Measurements from ENCODE around the gene SLC22A3.

- TF ChIP-seq POLR2A (IDR thresholded peaks at IDR 0.05; ENCODE audit: low read length) = no peak
- TF ChIP-seq GATA1 (IDR thresholded peaks at IDR 0.05; ENCODE audit: low read depth, low read length) = no peak
Measured at GRCh38 chr6:160435935-160436334, 87.8 kb downstream of the SLC22A3 start.

All from erythroblast (primary cell).